ENCODE measurements around the gene CHI3L1.

Gene CHI3L1

GRCh38 chr1:203144661-203145060, 41.8 kb downstream of the CHI3L1 start:
- TF ChIP-seq, protein P1, sequence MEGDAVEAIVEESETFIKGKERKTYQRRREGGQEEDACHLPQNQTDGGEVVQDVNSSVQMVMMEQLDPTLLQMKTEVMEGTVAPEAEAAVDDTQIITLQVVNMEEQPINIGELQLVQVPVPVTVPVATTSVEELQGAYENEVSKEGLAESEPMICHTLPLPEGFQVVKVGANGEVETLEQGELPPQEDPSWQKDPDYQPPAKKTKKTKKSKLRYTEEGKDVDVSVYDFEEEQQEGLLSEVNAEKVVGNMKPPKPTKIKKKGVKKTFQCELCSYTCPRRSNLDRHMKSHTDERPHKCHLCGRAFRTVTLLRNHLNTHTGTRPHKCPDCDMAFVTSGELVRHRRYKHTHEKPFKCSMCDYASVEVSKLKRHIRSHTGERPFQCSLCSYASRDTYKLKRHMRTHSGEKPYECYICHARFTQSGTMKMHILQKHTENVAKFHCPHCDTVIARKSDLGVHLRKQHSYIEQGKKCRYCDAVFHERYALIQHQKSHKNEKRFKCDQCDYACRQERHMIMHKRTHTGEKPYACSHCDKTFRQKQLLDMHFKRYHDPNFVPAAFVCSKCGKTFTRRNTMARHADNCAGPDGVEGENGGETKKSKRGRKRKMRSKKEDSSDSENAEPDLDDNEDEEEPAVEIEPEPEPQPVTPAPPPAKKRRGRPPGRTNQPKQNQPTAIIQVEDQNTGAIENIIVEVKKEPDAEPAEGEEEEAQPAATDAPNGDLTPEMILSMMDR (IDR thresholded peaks at IDR 0.05; ENCODE audit: low read depth, low read length): no peak
- DNase-seq (ENCODE audit: extremely low read depth, low read depth): no peak

GRCh38 chr1:203143641-203144040, 42.9 kb downstream of the CHI3L1 start:
- TF ChIP-seq, protein P1 (IDR thresholded peaks at IDR 0.05; ENCODE audit: low read depth, low read length): no peak

GRCh38 chr1:203142684-203143408, 43.7 kb downstream of the CHI3L1 start:
- no peak for DNase-seq (ENCODE audit: extremely low read depth, low read depth)
- TF ChIP-seq, protein P1 (IDR thresholded peaks at IDR 0.05; ENCODE audit: low read depth, low read length): no peak

More at GRCh38 chr1:203143641-203144040, 42.9 kb downstream of the CHI3L1 start:
- DNase-seq (ENCODE audit: extremely low read depth, low read depth): no peak

DNA sequence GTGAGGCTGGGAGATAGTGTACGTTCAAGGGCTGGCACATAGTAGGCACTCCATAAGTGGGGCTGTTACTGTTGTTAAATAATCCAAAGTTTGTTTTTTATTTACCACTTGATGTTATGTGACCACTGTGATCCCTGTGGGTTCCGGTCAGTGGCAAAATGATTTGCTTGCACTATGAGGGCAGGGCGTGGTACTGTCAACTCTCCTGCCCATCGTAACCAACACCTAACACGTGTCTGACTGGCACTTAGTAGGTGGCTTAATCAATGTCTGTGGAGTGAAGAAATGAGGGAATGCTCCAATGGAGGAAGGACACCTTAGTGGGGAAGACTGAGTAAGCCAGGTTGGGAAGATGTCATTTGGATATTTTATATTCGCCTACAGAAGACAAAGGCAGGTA, 44.4 kb downstream of the CHI3L1 start:
- DNase-seq (ENCODE audit: extremely low read depth, low read depth): no peak
- TF ChIP-seq, protein P1 (IDR thresholded peaks at IDR 0.05; ENCODE audit: low read depth, low read length): no peak

- TF ChIP-seq, protein P1 (IDR thresholded peaks at IDR 0.05; ENCODE audit: low read depth, low read length): no peak
- DNase-seq (ENCODE audit: extremely low read depth, low read depth): no peak
Measured at GRCh38 chr1:203140743-203141520, 45.6 kb downstream of the CHI3L1 start.

DNA sequence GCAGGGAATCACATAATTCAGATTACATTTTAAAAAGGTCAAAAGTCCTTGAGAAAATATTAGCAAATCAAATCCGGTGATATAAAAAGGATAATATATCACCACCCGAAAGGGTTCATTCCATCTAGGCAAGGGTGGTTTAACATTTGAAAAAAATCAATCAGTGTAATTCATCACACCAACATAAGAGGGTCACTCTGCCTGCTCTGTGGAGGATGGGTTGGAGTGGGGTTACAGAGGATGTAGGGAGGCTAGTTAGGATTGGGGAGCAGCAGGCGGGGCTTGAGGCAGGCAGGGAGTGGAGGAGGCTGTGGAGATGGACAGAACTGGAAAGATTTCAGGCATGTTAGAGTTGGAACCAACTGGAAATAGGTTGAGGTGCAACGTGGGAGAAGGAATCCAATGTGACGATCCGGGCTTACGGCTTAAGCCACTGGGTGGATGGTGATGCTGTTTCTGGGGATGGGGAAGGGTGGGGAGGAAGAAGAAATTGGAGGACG, 46.5 kb downstream of the CHI3L1 start:
- TF ChIP-seq, protein P1 (IDR thresholded peaks at IDR 0.05; ENCODE audit: low read depth, low read length): no peak
- no peak for DNase-seq (ENCODE audit: extremely low read depth, low read depth)

DNA sequence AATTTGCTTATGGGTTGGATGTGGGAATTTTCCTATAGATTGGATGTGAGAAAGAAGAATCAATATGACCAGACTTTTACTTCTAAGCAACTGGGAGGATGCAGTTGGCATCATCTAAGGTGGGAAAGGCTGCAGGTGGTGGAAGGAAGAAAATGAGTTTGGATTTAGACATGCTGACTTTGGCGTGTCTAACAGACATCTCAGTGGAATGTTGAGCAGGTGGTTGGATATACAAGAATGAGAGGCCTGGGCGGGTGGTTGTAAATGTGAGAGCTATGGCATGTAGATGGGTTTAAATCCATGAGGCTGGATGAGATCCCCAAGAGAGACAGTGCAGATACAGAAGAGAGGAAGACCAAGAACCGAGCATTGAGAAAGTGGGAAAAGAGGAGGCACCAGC, 48.4 kb downstream of the CHI3L1 start:
- DNase-seq (ENCODE audit: extremely low read depth, low read depth): no peak
- TF ChIP-seq, protein P1 (IDR thresholded peaks at IDR 0.05; ENCODE audit: low read depth, low read length): no peak
